Mesenchymal stem cell (in vitro differentiated cells and primary cell): ENCODE data around the gene QPCT.
"Not testable (repeated sequence)": the region's sequence is repeated elsewhere in the genome, so short reads cannot be mapped to it uniquely, and the experiment has no call there.

ENCODE experiments used
- DNase-seq: peaks from one replicate; pipeline ENCODE4 v3.0.0-alpha.2; 2013
- H2AFZ ChIP-seq: one replicate; pipeline ENCODE4 v1.6.1; 2013; ENCODE audit warnings: low read depth, mild to moderate bottlenecking, control low read depth, inconsistent platforms, low read length, moderate library complexity
- H2AK5ac ChIP-seq: 2 replicates; pipeline ENCODE4 v1.6.1; 2013; ENCODE audit warnings: low read length, moderate library complexity, mild to moderate bottlenecking, inconsistent platforms; ENCODE audit not compliant: severe bottlenecking
- H2BK120ac ChIP-seq: one replicate; pipeline ENCODE4 v1.6.1; 2013; ENCODE audit warnings: low read depth, mild to moderate bottlenecking, inconsistent platforms, low read length, moderate library complexity
- H2BK12ac ChIP-seq, 2 experiments: one replicate each; pipeline ENCODE4 v1.6.1; 2013; ENCODE audit warnings: inconsistent platforms in 2 of 2, low read length in 2 of 2, mild to moderate bottlenecking in 2 of 2, moderate library complexity in 2 of 2, control low read depth in 1 of 2
- H2BK15ac ChIP-seq: one replicate; pipeline ENCODE4 v1.6.1; 2013; ENCODE audit warnings: mild to moderate bottlenecking, low read depth, inconsistent platforms; ENCODE audit not compliant: poor library complexity, severe bottlenecking
- H2BK5ac ChIP-seq: 2 replicates; pipeline ENCODE4 v1.6.1; 2013; ENCODE audit warnings: low read depth, mild to moderate bottlenecking, low read length, control low read depth, inconsistent platforms; ENCODE audit not compliant: poor library complexity, severe bottlenecking
- H3K14ac ChIP-seq, 2 experiments: one replicate each; pipeline ENCODE4 v1.6.1; 2013; ENCODE audit warnings: inconsistent platforms in 2 of 2, low read length in 2 of 2, control low read depth in 1 of 2, mild to moderate bottlenecking in 1 of 2, moderate library complexity in 1 of 2
- H3K18ac ChIP-seq, 2 experiments: one replicate each; pipeline ENCODE4 v1.6.1; 2013; ENCODE audit warnings: inconsistent platforms in 2 of 2, low read length in 2 of 2, control low read depth in 1 of 2, low read depth in 1 of 2, mild to moderate bottlenecking in 1 of 2
- H3K23ac ChIP-seq, 2 experiments: one replicate each; pipeline ENCODE4 v1.6.1; 2013; ENCODE audit warnings: inconsistent platforms in 2 of 2, low read length in 2 of 2, mild to moderate bottlenecking in 2 of 2, moderate library complexity in 2 of 2, control low read depth in 1 of 2
- H3K27ac ChIP-seq: 2 replicates; pipeline ENCODE4 v1.5.1; 2013; ENCODE audit warnings: mild to moderate bottlenecking, moderate library complexity, low read length, control low read depth, inconsistent platforms; ENCODE audit not compliant: poor library complexity, severe bottlenecking
- H3K27me3 ChIP-seq, 2 experiments: 2 replicates each; pipeline versions ENCODE4 v1.6.1 to v1.7.0; 2013; ENCODE audit warnings: low read length in 2 of 2, mild to moderate bottlenecking in 2 of 2, moderate library complexity in 2 of 2, control low read depth in 1 of 2, inconsistent platforms in 1 of 2; ENCODE audit not compliant: control insufficient read depth in 1 of 2, insufficient read depth in 1 of 2
- H3K36me3 ChIP-seq, 2 experiments: 2 replicates each; pipeline versions ENCODE4 v1.6.1 to v1.7.0; 2013; ENCODE audit warnings: low read length in 2 of 2, control low read depth in 1 of 2, inconsistent platforms in 1 of 2, low read depth in 1 of 2, mild to moderate bottlenecking in 1 of 2; ENCODE audit not compliant: insufficient read depth in 2 of 2, control insufficient read depth in 1 of 2
- H3K4ac ChIP-seq, 2 experiments: one replicate each; pipeline ENCODE4 v1.6.1; 2013; ENCODE audit warnings: inconsistent platforms in 2 of 2, low read length in 2 of 2, mild to moderate bottlenecking in 2 of 2, moderate library complexity in 2 of 2, control low read depth in 1 of 2, low read depth in 1 of 2
- H3K4me1 ChIP-seq: 2 replicates; pipeline ENCODE4 v1.6.1; 2013; ENCODE audit warnings: low read depth, low read length, control low read depth; ENCODE audit not compliant: control insufficient read depth, insufficient read depth
- H3K4me2 ChIP-seq: 2 replicates; pipeline ENCODE4 v1.6.1; 2013; ENCODE audit warnings: low read length, mild to moderate bottlenecking, inconsistent platforms; ENCODE audit not compliant: poor library complexity, severe bottlenecking
- H3K4me3 ChIP-seq, 2 experiments: 2 replicates each; pipeline versions ENCODE4 v1.5.1 to v1.7.0; 2013; ENCODE audit warnings: low read length in 2 of 2, mild to moderate bottlenecking in 2 of 2, control low read depth in 1 of 2, low read depth in 1 of 2; ENCODE audit not compliant: insufficient read depth in 1 of 2
- H3K79me1 ChIP-seq: replicated peaks from 2 replicates; pipeline ENCODE4 v1.6.1; 2013; ENCODE audit warnings: mild to moderate bottlenecking, control low read depth, low read length, inconsistent platforms; ENCODE audit not compliant: poor library complexity, severe bottlenecking
- H3K9ac ChIP-seq: 2 replicates; pipeline ENCODE4 v1.7.0; 2013; ENCODE audit warnings: mild to moderate bottlenecking, low read length, moderate library complexity
- H3K9me3 ChIP-seq: 2 replicates; pipeline ENCODE4 v1.7.0; 2013; ENCODE audit warnings: mild to moderate bottlenecking, low read length; ENCODE audit not compliant: control insufficient read depth
- H4K8ac ChIP-seq: one replicate; pipeline ENCODE4 v1.6.1; 2013; ENCODE audit warnings: inconsistent platforms, mild to moderate bottlenecking, low read length, moderate library complexity
- H4K91ac ChIP-seq: one replicate; pipeline ENCODE4 v1.6.1; 2013; ENCODE audit warnings: mild to moderate bottlenecking, low read length, inconsistent platforms
- WGBS: methylation state at CpG from one replicate; pipeline ENCODE4 v1.1.7; 2013; ENCODE audit warnings: mixed read lengths; 5-methylcytosine and 5-hydroxymethylcytosine counted together

Gene QPCT

DNA sequence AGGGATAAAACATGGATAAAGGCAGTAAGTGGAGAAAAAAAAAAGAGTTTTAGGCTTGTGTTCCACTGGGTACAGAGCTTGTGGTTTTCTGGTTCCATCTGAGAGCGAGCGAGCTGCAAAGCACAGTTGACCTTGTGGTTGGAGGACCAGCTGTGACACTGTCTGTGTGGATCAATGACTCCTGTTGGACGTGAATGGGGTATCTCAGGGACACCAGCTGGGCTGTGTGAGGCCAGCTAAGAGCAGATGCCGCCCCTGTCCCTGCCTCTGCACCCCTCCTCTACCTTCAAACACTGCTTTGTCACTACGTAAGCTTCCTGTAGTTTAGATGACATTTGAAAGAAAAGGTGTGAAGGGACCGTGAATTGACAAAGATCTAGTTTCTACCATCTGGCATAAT lies 67.8 kb downstream of the QPCT start:
- H4K91ac ChIP-seq = no peak overlapping the region
- H4K8ac ChIP-seq = no peak overlapping the region
- no peak overlapping the region for H2AFZ ChIP-seq
- no peak overlapping the region for H3K4me2 ChIP-seq
- no peak overlapping the region for H3K23ac ChIP-seq
- H2BK15ac ChIP-seq = no peak overlapping the region
- H3K27me3 ChIP-seq = no peaks in the 10 kb centered on the region
- H2BK120ac ChIP-seq = no peak overlapping the region
- no peak overlapping the region for H2AK5ac ChIP-seq
- no peaks in the 10 kb centered on the region for H3K79me1 ChIP-seq
- 66% methylated on average over 3 of the region's 6 CpGs for WGBS
- no peaks in the 10 kb centered on the region for H3K4me1 ChIP-seq
- no peaks in the 10 kb centered on the region for H3K36me3 ChIP-seq
- H3K9ac ChIP-seq = no peak overlapping the region
- no peak for DNase-seq
- no peak overlapping the region for H3K14ac ChIP-seq
- H3K9me3 ChIP-seq = no peaks in the 10 kb centered on the region
- H2BK5ac ChIP-seq = no peak overlapping the region
- H2BK12ac ChIP-seq = peak overlapping the region in 1 of 2 experiments; percentile 7
- peak overlapping the region in 1 of 2 experiments; percentile 32 for H3K4ac ChIP-seq
- H3K4me3 ChIP-seq = no peak overlapping the region
- H3K18ac ChIP-seq = no peak overlapping the region
- H3K27ac ChIP-seq = no peak overlapping the region

DNA sequence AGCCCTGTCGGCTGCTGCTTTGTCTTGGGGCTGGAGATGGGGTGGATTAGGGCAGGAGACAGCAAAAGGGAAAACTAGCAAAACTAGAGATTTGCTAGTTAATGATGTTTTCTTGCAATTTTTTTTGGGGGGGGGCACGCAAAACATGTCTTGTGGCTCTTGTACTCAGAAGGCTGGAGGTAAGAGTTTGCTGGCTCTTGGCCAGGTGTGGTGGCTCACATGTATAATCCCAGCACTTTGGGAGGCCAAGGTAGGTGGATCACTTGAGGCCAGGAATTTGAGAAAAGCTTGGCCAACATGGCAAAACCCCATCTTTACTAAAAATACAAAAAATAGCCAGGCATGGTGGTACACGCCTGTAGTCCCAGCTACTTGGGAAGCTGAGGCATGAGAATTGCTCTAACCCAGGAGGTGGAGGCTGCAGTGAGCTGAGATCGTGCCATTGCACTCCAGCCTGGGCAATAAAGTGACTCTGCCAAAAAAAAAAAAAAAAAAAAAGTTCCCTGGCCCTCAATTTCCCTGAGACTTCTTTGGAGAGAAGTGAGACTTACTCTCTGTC lies 69.6 kb downstream of the QPCT start:
- not testable (repeated sequence) for H3K79me1 ChIP-seq, DNase-seq, H3K27me3 ChIP-seq, H3K23ac ChIP-seq, H3K36me3 ChIP-seq, H3K14ac ChIP-seq, H2AK5ac ChIP-seq, H2AFZ ChIP-seq, H3K9me3 ChIP-seq, H3K27ac ChIP-seq, H3K4me1 ChIP-seq, H4K8ac ChIP-seq, H2BK5ac ChIP-seq, H4K91ac ChIP-seq, H3K4me3 ChIP-seq, H3K4me2 ChIP-seq
- WGBS = 80% methylated on average over 3 of the region's 4 CpGs
- peak overlapping the region; percentile 60 for H3K9ac ChIP-seq
- peak overlapping the region; percentile 44 for H2BK15ac ChIP-seq
- peak overlapping the region; percentile 54 to 57 for H3K4ac ChIP-seq
- H3K18ac ChIP-seq = peak overlapping the region; percentile 19 to 28
- peak overlapping the region; percentile 99 for H2BK120ac ChIP-seq
- peak overlapping the region; percentile 10 to 86 for H2BK12ac ChIP-seq

DNA sequence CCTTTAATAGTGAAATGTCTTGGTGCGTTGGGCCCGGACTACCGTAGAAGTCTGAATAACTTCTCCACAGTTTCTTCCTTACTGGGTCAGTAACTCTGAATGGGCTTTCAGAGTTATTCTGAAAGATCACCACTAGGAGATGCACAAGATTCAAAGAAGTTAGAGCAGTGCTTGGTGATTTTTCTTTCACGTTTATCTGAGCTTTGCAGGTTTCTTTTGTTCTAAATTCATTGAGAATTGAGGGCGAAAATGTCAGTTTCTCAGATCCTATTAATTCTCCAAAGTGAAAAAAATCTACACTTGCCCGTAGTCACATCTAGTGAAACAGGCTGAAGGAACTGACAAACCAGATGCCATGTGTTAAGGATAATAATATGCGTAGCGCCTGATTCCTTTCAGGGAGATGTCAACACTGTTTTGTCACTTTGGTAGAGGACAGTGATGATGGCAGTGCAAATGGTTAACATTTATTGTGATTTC lies 70.1 kb downstream of the QPCT start:
- peak overlapping the region; percentile 79 to 96 for H2BK12ac ChIP-seq
- DNase-seq = peak; percentile 79
- H3K4me1 ChIP-seq = no peaks in the 10 kb centered on the region
- no peak overlapping the region for H2BK15ac ChIP-seq
- H3K14ac ChIP-seq = no peak overlapping the region
- peak overlapping the region; percentile 69 to 85 for H3K18ac ChIP-seq
- no peak overlapping the region for H2BK120ac ChIP-seq
- H3K9me3 ChIP-seq = no peaks in the 10 kb centered on the region
- no peak overlapping the region for H2AFZ ChIP-seq
- no peaks in the 10 kb centered on the region for H3K79me1 ChIP-seq
- no peak overlapping the region for H2AK5ac ChIP-seq
- no peak overlapping the region for H3K4me2 ChIP-seq
- H3K36me3 ChIP-seq = no peaks in the 10 kb centered on the region
- H4K8ac ChIP-seq = no peak overlapping the region
- H3K4me3 ChIP-seq = no peak overlapping the region
- no peak overlapping the region for H2BK5ac ChIP-seq
- H3K27me3 ChIP-seq = no peaks in the 10 kb centered on the region
- H3K4ac ChIP-seq = no peak overlapping the region
- H3K23ac ChIP-seq = no peak overlapping the region
- peak overlapping the region; percentile 60 for H3K9ac ChIP-seq
- H3K27ac ChIP-seq = no peak overlapping the region
- no peak overlapping the region for H4K91ac ChIP-seq
- WGBS = 30% methylated on average over 7 of the region's 8 CpGs

DNA sequence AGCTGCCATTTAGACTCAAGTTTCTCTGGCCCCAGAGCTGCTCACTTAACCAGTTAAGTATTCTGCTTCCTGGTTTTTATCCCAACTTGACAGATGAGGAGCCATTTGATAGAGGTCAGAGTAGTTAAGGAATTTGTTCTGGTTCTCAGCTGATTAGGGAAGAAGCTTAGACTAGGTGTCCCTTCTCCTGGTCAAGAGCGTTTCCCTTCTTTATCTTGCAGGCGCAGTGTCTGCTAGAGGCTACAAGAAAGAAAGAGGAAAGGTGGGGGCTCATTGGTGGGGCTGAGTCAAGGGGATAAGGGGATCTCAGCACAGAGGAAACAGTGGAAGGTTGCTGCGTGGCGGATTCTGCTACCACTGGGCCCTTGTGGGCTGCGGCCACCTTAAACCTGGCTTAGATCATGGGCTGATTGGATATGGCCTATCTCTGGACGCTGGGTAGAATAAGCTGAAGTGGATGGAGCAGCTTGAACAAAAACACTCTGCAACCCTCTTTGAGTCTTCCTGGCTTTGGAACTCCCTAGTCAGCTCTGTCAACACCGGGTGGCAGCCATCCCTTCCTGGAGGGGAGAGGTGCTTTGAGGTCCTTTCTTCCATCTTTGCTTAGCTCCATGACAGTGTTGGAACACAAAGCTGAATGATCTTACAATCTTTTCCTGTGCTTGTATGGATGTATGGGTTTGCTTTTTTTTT lies 70.8 kb downstream of the QPCT start:
- Histone ChIP-seq H3K18ac (peak overlapping the region; percentile 42 to 85), H3K79me1 (no peaks in the 10 kb centered on the region), H3K9ac (peak overlapping the region; percentile 60), H3K23ac (no peak overlapping the region), H3K27ac (no peak overlapping the region), H3K4ac (peak overlapping the region; percentile 43 to 66), H2AFZ (no peak overlapping the region), H2AK5ac (no peak overlapping the region), H2BK5ac (no peak overlapping the region), H2BK15ac (peak overlapping the region; percentile 8), H3K27me3 (no peaks in the 10 kb centered on the region), H2BK120ac (peak overlapping the region; percentile 37), H3K4me1 (no peaks in the 10 kb centered on the region), H3K36me3 (no peaks in the 10 kb centered on the region), H3K4me3 (no peak overlapping the region), H3K14ac (no peak overlapping the region), H3K4me2 (no peak overlapping the region), H3K9me3 (no peaks in the 10 kb centered on the region), H2BK12ac (peak overlapping the region; percentile 85 to 96), H4K91ac (peak overlapping the region; percentile 98), H4K8ac (peak overlapping the region; percentile 93)
- DNase-seq = peak; percentile 55
- 74% methylated on average over 7 of the region's 7 CpGs for WGBS
